Upper lobe of left lung (tissue), 6 donors: ENCODE results near the gene SHISA5. TPM values are rescaled to one million over a fixed set of nuclear protein-coding genes. Genes with fewer than 3 reads are reported as not detected.

Experiments
- ATAC-seq, 2 donors: fragments of 200-7000 bp; cut with Tn5 transposase; one replicate each; pipeline ENCODE4 v1.9.1; 2022; ENCODE audit warnings: mild to moderate bottlenecking in 2 of 2, moderate library complexity in 2 of 2; ENCODE audit not compliant: low FRiP score in 2 of 2
- DNase-seq, 2 donors: peaks; one replicate each; pipeline ENCODE4 v3.0.0-alpha.2; 2019 to 2020
- H3K27ac ChIP-seq, 4 donors: fragments of 200-600 bp; sonication (generic); one replicate each; pipeline ENCODE4 v1.5.1; 2016 to 2019
- H3K27me3 ChIP-seq, 4 donors: fragments of 200-600 bp; sonication (generic); one replicate each; pipeline ENCODE4 v1.5.1; 2017 to 2019
- H3K36me3 ChIP-seq, 4 donors: fragments of 200-600 bp; sonication (generic); one replicate each; pipeline ENCODE4 v1.5.1; 2016 to 2019
- H3K4me1 ChIP-seq, 4 donors: fragments of 200-600 bp; sonication (generic); one replicate each; pipeline ENCODE4 v1.5.1; 2018 to 2019
- H3K4me3 ChIP-seq, 4 donors: fragments of 200-600 bp; sonication (generic); one replicate each; pipeline ENCODE4 v1.5.1; 2017 to 2019; ENCODE audit warnings: mild to moderate bottlenecking in 2 of 4, moderate library complexity in 1 of 4
- H3K9me3 ChIP-seq, 4 donors: fragments of 200-600 bp; sonication (generic); one replicate each; pipeline ENCODE4 v1.5.1; 2018 to 2019
- EP300 ChIP-seq, 4 donors: sonication (generic); formaldehyde crosslinking; IDR thresholded peaks; one replicate each; pipeline ENCODE4 v1.5.1; 2017; ENCODE audit warnings: antibody characterized with exemption in 4 of 4, control low read depth in 2 of 4
- POLR2A ChIP-seq, 4 donors: fragments of 450-650 bp; IDR thresholded peaks; one replicate each; pipeline ENCODE4 v1.5.1; 2016 to 2017; ENCODE audit warnings: antibody characterized with exemption in 4 of 4, mild to moderate bottlenecking in 2 of 4
- POLR2AphosphoS5 ChIP-seq, 2 donors: sonication (generic); formaldehyde crosslinking; IDR thresholded peaks; one replicate each; pipeline ENCODE4 v1.5.1; 2017; ENCODE audit warnings: antibody characterized with exemption in 2 of 2
- WGBS, 2 donors: methylation state at CpG; one replicate each; pipeline ENCODE4 v1.1.5; 2017 to 2018; 5-methylcytosine and 5-hydroxymethylcytosine counted together
- total RNA-seq, 6 donors: library from RNA; depleted of rRNA in 4 of 6; stranded (reverse); fragments of >200 nt in 4 of 6; gene quantifications; one replicate each; pipeline versions ENCODE4 v1.1.0 to v1.2.1, GENCODE V29; 2016 to 2021
- TF ChIP-seq, protein P1 (sequence below), 6 experiments: fragments of 450-650 bp in 4 of 6; fragments of 200-600 bp in 2 of 6; sonication (generic) in 2 of 6; IDR thresholded peaks; one replicate each; pipeline ENCODE4 v1.5.1; 2016 to 2019; ENCODE audit warnings: antibody characterized with exemption in 6 of 6
- donor health status: DM: no; HTN: no; CAD: no; lungs with moderate emphysema.
- donor health status: DM: no; HTN: yes; CAD: no; lungs with severe emphysema.

The SHISA5 gene
- total RNA-seq, 6 donors from 2014 or later, result 67.1 to 228 (median 148) TPM

DNA sequence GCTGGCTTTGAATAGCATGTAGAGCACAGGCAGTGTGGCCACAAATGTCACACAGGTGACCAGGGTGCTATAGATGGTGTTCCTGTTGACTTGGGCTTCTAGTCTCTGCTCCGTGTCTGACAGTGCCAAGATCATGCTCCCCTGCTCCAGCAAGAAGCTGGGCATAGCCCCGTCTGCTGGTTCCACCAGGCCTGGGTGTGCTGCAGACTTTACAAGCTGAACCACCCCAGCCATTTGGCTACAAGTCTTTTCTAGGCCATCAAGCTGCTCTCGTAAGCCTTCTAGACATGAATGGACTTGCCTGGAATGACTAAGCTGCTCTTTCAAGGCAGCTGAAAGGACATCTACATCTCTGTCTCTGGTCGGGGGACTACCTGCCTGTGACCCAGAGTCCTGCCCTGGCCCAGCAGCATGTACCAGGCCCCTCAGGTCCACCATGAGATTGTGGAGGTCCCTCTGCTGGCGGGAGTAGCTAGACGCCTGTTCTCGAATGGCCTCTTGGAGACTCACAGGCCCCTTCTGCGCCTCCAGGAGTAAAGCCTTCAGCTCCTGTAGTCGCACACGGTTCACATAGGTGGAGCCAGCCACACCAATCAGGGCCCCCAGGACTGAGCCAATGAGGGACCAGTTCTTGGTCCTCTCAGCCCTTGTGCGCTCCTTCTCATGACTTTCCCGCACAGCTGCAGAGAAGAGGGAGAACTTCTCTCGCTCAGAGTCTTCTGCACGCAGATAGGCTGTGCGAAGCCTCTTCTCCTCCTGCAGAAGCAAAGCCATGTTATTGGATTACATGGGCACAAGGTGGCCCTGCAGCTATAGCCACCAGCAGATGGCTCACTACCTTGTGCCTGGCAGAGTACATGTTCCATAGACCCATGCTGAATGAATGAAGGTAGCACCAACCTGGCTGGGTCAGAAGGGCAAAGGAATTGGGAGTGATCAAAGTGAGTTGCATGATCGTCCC is 71.3 kb downstream of the SHISA5 start:
- H3K4me3 ChIP-seq, result no peak overlapping the region
- H3K4me1 ChIP-seq, result peaks cover 19 to 44% (median 29%) of the 10 kb centered on the region in 4 donors
- peak overlapping the region in 3 of 4 donors; percentile 29 to 91 (median 45) for H3K27ac ChIP-seq
- TF ChIP-seq, protein P1, sequence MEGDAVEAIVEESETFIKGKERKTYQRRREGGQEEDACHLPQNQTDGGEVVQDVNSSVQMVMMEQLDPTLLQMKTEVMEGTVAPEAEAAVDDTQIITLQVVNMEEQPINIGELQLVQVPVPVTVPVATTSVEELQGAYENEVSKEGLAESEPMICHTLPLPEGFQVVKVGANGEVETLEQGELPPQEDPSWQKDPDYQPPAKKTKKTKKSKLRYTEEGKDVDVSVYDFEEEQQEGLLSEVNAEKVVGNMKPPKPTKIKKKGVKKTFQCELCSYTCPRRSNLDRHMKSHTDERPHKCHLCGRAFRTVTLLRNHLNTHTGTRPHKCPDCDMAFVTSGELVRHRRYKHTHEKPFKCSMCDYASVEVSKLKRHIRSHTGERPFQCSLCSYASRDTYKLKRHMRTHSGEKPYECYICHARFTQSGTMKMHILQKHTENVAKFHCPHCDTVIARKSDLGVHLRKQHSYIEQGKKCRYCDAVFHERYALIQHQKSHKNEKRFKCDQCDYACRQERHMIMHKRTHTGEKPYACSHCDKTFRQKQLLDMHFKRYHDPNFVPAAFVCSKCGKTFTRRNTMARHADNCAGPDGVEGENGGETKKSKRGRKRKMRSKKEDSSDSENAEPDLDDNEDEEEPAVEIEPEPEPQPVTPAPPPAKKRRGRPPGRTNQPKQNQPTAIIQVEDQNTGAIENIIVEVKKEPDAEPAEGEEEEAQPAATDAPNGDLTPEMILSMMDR (IDR thresholded peaks at IDR 0.05), result no peak
- no peak for TF ChIP-seq POLR2AphosphoS5 (IDR thresholded peaks at IDR 0.05)
- no peak for TF ChIP-seq POLR2A (IDR thresholded peaks at IDR 0.05)
- TF ChIP-seq EP300 (IDR thresholded peaks at IDR 0.05), result no peak
- peaks cover 0 to 21% (median 11%) of the 10 kb centered on the region in 4 donors for H3K36me3 ChIP-seq
- no peak for DNase-seq
- 82 to 92% methylated on average over 14 to 16 of the region's 16 CpGs for WGBS, 2 donors
- no peak for ATAC-seq
- H3K9me3 ChIP-seq, result no peaks in the 10 kb centered on the region
- H3K27me3 ChIP-seq, result no peaks in the 10 kb centered on the region

DNA sequence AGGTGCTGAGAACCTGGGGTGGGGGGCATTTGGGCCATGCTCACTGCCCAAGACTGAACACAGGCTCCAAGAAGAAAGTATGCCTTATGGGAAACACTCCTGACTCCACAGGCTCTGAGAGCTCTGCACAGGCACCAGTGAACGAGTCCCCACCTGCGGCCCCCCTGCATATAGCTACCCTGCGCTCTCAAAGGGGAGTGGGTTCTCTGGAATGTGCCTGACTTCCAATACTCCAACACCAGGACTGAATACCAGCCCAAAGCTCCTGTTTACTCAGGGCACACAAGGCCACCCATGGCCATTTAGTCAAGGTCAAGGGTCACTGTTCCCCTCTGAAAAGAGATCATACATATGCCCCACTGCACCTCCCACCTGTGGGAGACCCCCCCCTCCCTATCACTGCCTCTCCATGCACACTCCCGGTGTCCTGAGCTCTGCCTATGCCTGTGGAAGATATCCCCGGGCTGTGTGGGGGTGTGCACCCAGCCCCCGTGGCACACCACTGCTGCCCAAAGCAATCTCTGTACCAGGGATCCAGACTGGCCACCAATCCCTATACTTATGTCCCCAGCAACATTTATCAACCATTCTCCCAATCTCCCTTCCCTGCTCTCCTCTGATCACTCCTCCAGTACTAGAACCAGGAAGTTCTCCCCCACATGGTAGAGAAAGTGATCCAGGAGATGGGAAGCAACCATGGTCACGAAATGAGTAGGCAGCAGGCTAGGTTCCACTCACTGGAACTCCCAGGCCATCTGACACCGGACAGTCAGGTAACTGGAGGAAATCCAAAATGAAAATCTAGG is 72.5 kb downstream of the SHISA5 start:
- DNase-seq (no peak), ATAC-seq (no peak)
- WGBS, 2 donors, result 82 to 85% methylated on average over 5 to 8 of the region's 8 CpGs
- no peak overlapping the region for H3K4me3 ChIP-seq
- no peaks in the 10 kb centered on the region for H3K9me3 ChIP-seq
- peaks cover 31 to 56% (median 38%) of the 10 kb centered on the region in 4 donors for H3K4me1 ChIP-seq
- peaks cover 0 to 21% (median 11%) of the 10 kb centered on the region in 4 donors for H3K36me3 ChIP-seq
- TF ChIP-seq, protein P1 (IDR thresholded peaks at IDR 0.05), result no peak
- TF ChIP-seq POLR2A (IDR thresholded peaks at IDR 0.05) (no peak), EP300 (IDR thresholded peaks at IDR 0.05) (no peak), POLR2AphosphoS5 (IDR thresholded peaks at IDR 0.05) (no peak)
- H3K27ac ChIP-seq, result peak overlapping the region; percentile 91 to 95 (median 92)
- H3K27me3 ChIP-seq, result no peaks in the 10 kb centered on the region

DNA sequence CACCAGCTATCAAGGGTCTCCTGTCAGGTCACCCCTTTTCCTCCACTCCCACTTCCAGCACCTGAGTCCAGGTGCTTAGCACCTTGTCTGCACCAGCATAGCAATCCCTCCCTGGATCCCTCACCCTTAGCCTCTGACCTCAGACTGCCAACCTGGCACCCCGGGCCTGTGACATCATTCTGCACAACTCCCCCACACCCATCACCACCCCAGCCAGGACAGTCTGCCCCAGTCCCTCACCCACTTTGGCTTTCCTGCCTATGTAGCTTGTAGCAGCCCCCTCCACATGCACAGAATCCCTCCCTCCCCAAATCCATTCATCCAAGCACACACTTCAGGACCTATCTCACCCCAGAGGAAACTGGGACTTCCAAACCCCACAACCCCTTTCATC is 73.3 kb downstream of the SHISA5 start:
- no peaks in the 10 kb centered on the region for H3K27me3 ChIP-seq
- TF ChIP-seq EP300 (IDR thresholded peaks at IDR 0.05), result no peak
- no peak for TF ChIP-seq POLR2AphosphoS5 (IDR thresholded peaks at IDR 0.05)
- TF ChIP-seq POLR2A (IDR thresholded peaks at IDR 0.05), result no peak
- TF ChIP-seq, protein P1 (IDR thresholded peaks at IDR 0.05), result no peak
- no peak for DNase-seq
- peak overlapping the region; percentile 91 to 95 (median 92) for H3K27ac ChIP-seq
- ATAC-seq, result no peak
- 75 to 76% methylated on average over 1 of the region's 1 CpG for WGBS, 2 donors
- peaks cover 0 to 21% (median 11%) of the 10 kb centered on the region in 4 donors for H3K36me3 ChIP-seq
- no peaks in the 10 kb centered on the region for H3K9me3 ChIP-seq
- H3K4me3 ChIP-seq, result no peak overlapping the region
- H3K4me1 ChIP-seq, result peaks cover 31 to 56% (median 41%) of the 10 kb centered on the region in 4 donors

DNA sequence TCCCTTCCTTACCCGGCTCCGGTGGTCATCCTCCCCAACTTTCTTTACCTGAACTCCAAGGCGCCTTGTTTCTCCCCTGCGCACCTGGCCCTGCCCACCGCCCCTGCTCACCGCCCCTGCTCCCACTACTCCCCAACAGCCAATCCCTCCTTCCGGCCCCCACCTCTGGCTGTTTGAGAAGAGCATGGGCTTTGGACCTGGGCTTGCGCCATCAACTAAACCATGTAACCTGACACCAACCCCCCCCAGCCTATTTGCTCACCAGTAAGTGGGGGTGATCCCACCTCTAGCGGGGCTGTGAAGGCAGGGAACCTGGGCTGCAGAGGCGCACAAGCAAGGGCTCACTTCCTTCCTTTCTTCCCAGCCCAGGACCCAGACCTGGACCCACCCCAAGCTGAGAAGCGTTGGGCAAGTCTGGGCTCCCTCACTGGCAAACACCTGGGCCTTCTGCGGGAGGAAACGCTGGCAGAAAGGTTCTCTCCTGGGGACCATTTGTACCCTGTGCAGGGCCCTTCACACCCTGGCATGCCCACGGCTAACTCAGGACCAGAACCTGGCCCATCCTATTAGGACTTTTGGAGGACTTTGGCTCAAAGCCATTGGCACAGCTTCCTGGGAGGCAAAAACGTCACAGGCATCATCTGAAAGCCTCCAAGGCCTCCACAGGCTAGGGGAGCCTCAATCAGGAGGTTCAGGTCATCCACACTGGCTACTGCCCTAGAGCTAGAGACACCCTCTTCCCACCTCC is 73.8 kb downstream of the SHISA5 start, which contains the start of gene PLXNB1:
Gene PLXNB1 (minus strand): TSS at position 127 of the 748 bp plus-strand sequence. CDS start 5,475 bp downstream, outside the sequence.
- H3K4me3 ChIP-seq, result peak within 1 kb of the TSS; percentile 77 to 93 (median 86)
- DNase-seq (peak in 1 of 2 donors; percentile 93), ATAC-seq (peak; percentile 43 to 71)
- H3K27me3 ChIP-seq, result no peaks in the 10 kb centered on the region
- peaks cover 0 to 21% (median 11%) of the 10 kb centered on the region in 4 donors for H3K36me3 ChIP-seq
- TF ChIP-seq, protein P1 (IDR thresholded peaks at IDR 0.05), result no peak
- TF ChIP-seq EP300 (IDR thresholded peaks at IDR 0.05) (no peak), POLR2A (IDR thresholded peaks at IDR 0.05) (peak in 2 of 4 donors; percentile 9 to 54), POLR2AphosphoS5 (IDR thresholded peaks at IDR 0.05) (peak in 1 of 2 donors; percentile 38)
- peak within 1 kb of the TSS; percentile 91 to 95 (median 92) for H3K27ac ChIP-seq
- 2 to 26% methylated on average over 7 to 14 of the region's 15 CpGs for WGBS, 2 donors
- H3K4me1 ChIP-seq, result peaks cover 26 to 62% (median 46%) of the 10 kb centered on the region in 4 donors
- H3K9me3 ChIP-seq, result no peaks in the 10 kb centered on the region
